ENCODE measurements around the gene ADSL.

The ADSL gene

DNA sequence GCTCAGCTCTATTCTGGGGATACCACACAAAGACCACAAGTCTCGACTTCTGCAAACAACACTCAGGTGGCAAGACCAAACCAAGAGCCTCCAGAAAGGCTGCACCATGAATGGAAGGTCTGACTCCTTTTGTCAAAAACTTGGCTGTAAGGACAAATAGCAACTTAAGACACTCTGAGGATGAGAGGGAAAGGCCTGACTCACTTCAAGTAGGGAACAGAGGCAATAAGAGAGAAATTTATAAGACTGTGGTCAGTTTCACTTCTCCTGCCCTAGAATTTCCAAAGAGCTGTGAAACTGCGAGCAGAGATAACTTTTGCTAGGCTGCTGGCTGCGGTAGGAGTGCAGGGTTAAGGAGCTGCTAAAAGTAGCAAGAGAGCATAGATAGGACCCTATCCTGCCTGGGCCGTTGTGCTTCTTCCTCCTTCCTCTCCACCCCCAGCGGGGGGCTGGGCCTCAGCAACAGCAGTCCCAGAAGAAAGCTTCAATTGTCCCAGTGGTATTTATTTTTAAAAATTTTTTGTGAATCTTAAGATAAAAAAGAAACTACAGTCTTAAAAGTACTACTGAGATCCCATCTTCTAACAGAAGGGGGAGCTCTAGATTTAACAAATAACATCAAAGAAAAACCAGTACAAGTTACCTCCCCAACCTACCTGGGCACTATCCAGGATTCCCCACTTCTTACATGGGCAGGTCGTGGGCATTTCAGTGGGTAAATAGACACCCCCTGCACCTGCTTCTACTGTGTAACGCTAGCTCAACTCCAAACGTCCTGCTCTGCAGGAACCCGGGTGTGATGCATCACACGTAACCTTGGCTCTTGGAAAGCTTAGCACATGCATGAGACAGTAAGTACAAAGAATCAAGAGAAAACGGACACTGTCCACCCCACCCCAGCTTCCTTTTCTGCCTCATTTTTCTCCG lies 90.5 kb downstream of the ADSL start:
- peak overlapping the region; percentile 44 for H3K4me3 ChIP-seq (ENCODE audit: low read depth, low read length)
- peak; percentile 40 for TF ChIP-seq CTCF (IDR thresholded peaks at IDR 0.05; ENCODE audit: low read depth, low read length)

All from WI38 (cell line).